ENCODE results near the gene NAALADL2.

The NAALADL2 gene

GRCh38 chr3:175558261-175558660, 699.1 kb downstream of the NAALADL2 start:
- Histone ChIP-seq H3K27ac (ENCODE audit: low read depth, low read length) (no peak overlapping the region), H3K4me3 (ENCODE audit: low read depth, low read length) (no peak overlapping the region)

GRCh38 chr3:175564363-175564762, 705.2 kb downstream of the NAALADL2 start:
- H3K4me3 ChIP-seq (ENCODE audit: low read depth, low read length), result no peak overlapping the region
- no peak overlapping the region for H3K9ac ChIP-seq (ENCODE audit: low read length)
- no peaks in the 10 kb centered on the region for H3K4me1 ChIP-seq (ENCODE audit: control insufficient read depth, insufficient read depth, low read length)
- no peaks in the 10 kb centered on the region for H3K9me3 ChIP-seq (ENCODE audit: control insufficient read depth, insufficient read depth, low read depth, low read length)
- no peaks in the 10 kb centered on the region for H3K27me3 ChIP-seq (ENCODE audit: control insufficient read depth, insufficient read depth, low read length)
- no peaks in the 10 kb centered on the region for H3K36me3 ChIP-seq (ENCODE audit: control insufficient read depth, insufficient read depth, low read length)
- H3K27ac ChIP-seq (ENCODE audit: low read depth, low read length), result no peak overlapping the region

More at GRCh38 chr3:175558261-175558660, 699.1 kb downstream of the NAALADL2 start:
- H3K9ac ChIP-seq (ENCODE audit: low read length), result no peak overlapping the region
- no peaks in the 10 kb centered on the region for H3K4me1 ChIP-seq (ENCODE audit: control insufficient read depth, insufficient read depth, low read length)
- no peaks in the 10 kb centered on the region for H3K36me3 ChIP-seq (ENCODE audit: control insufficient read depth, insufficient read depth, low read length)
- no peaks in the 10 kb centered on the region for H3K9me3 ChIP-seq (ENCODE audit: control insufficient read depth, insufficient read depth, low read depth, low read length)
- no peaks in the 10 kb centered on the region for H3K27me3 ChIP-seq (ENCODE audit: control insufficient read depth, insufficient read depth, low read length)

- no peaks in the 10 kb centered on the region for H3K4me1 ChIP-seq (ENCODE audit: control insufficient read depth, insufficient read depth, low read length)
- no peaks in the 10 kb centered on the region for H3K27me3 ChIP-seq (ENCODE audit: control insufficient read depth, insufficient read depth, low read length)
- no peak overlapping the region for H3K9ac ChIP-seq (ENCODE audit: low read length)
- no peak overlapping the region for H3K4me3 ChIP-seq (ENCODE audit: low read depth, low read length)
- H3K27ac ChIP-seq (ENCODE audit: low read depth, low read length), result no peak overlapping the region
- no peaks in the 10 kb centered on the region for H3K36me3 ChIP-seq (ENCODE audit: control insufficient read depth, insufficient read depth, low read length)
- H3K9me3 ChIP-seq (ENCODE audit: control insufficient read depth, insufficient read depth, low read depth, low read length), result no peaks in the 10 kb centered on the region
These were observed 712.0 kb downstream of the NAALADL2 start for GRCh38 chr3:175571096-175571495.

GRCh38 chr3:175573226-175573625, 714.1 kb downstream of the NAALADL2 start:
- Histone ChIP-seq H3K4me3 (ENCODE audit: low read depth, low read length) (no peak overlapping the region), H3K36me3 (ENCODE audit: control insufficient read depth, insufficient read depth, low read length) (no peaks in the 10 kb centered on the region), H3K9me3 (ENCODE audit: control insufficient read depth, insufficient read depth, low read depth, low read length) (no peaks in the 10 kb centered on the region), H3K4me1 (ENCODE audit: control insufficient read depth, insufficient read depth, low read length) (no peaks in the 10 kb centered on the region), H3K27ac (ENCODE audit: low read depth, low read length) (no peak overlapping the region), H3K9ac (ENCODE audit: low read length) (no peak overlapping the region), H3K27me3 (ENCODE audit: control insufficient read depth, insufficient read depth, low read length) (no peaks in the 10 kb centered on the region)

DNA sequence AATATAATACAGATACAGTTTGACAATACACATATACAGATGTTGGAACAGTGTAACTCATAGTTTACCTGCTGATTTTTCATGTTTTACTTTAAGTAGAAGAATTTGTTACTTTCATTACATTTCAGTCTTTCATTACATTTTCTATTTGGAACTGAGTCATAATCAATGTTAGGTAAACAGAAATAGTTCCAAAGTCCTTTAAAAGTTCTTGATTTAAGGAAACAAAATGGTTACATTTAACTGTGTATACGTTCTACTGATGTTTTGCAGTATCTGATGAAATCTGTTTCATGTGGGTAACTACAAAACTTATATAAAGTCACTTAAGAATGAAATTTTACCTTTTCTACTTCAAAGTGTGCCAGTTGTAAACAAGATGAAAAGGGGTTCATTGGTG, 721.2 kb downstream of the NAALADL2 start:
- Histone ChIP-seq H3K27me3 (ENCODE audit: control insufficient read depth, insufficient read depth, low read length) (no peaks in the 10 kb centered on the region), H3K27ac (ENCODE audit: low read depth, low read length) (no peak overlapping the region), H3K4me1 (ENCODE audit: control insufficient read depth, insufficient read depth, low read length) (no peaks in the 10 kb centered on the region), H3K4me3 (ENCODE audit: low read depth, low read length) (no peak overlapping the region), H3K9ac (ENCODE audit: low read length) (no peak overlapping the region), H3K36me3 (ENCODE audit: control insufficient read depth, insufficient read depth, low read length) (no peaks in the 10 kb centered on the region), H3K9me3 (ENCODE audit: control insufficient read depth, insufficient read depth, low read depth, low read length) (no peaks in the 10 kb centered on the region)

DNA sequence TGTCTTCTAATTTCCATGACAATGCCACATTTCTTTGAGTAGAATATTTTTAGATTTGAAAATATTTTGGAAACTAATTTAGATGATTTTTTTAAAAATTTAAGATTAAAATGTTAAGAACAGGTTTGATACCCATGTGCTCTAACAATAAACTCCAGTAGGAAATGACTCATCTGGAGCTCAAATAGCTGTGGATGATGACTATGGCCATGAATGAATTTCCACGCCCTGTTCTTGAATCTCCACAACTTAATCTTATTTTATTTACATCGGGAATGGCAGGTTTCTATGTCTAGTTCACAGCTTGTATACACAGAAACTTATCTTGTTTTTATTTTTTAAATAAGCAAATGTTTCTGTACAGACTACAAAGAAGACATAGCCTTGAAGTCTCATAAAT, 726.8 kb downstream of the NAALADL2 start:
- Histone ChIP-seq H3K27me3 (ENCODE audit: control insufficient read depth, insufficient read depth, low read length) (no peaks in the 10 kb centered on the region), H3K9me3 (ENCODE audit: control insufficient read depth, insufficient read depth, low read depth, low read length) (no peaks in the 10 kb centered on the region), H3K36me3 (ENCODE audit: control insufficient read depth, insufficient read depth, low read length) (no peaks in the 10 kb centered on the region), H3K4me3 (ENCODE audit: low read depth, low read length) (no peak overlapping the region), H3K4me1 (ENCODE audit: control insufficient read depth, insufficient read depth, low read length) (no peaks in the 10 kb centered on the region), H3K9ac (ENCODE audit: low read length) (no peak overlapping the region), H3K27ac (ENCODE audit: low read depth, low read length) (no peak overlapping the region)

DNA sequence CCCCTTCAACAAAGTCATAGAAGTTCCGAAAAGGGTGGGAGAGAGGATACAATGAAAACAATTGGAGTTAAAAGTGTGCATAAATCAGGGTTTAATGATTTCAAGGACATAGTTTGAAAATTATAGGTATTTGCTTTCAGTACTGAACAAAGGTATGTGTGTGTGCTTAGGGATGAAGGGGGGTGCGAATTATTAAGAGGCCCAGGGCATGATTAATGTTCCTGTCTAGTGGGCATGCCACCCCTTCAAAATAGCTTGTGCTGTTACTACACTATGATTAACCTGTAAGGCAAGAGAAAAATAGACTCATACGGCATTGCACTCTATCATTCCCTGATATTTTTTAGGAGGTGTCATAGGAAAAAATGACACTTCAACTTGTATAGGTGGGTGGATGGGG, 731.6 kb downstream of the NAALADL2 start:
- no peak overlapping the region for H3K27ac ChIP-seq (ENCODE audit: low read depth, low read length)
- H3K36me3 ChIP-seq (ENCODE audit: control insufficient read depth, insufficient read depth, low read length), result no peaks in the 10 kb centered on the region
- H3K9ac ChIP-seq (ENCODE audit: low read length), result no peak overlapping the region
- H3K4me3 ChIP-seq (ENCODE audit: low read depth, low read length), result no peak overlapping the region
- H3K9me3 ChIP-seq (ENCODE audit: control insufficient read depth, insufficient read depth, low read depth, low read length), result peaks cover 11% of the 10 kb centered on the region
- no peaks in the 10 kb centered on the region for H3K4me1 ChIP-seq (ENCODE audit: control insufficient read depth, insufficient read depth, low read length)
- H3K27me3 ChIP-seq (ENCODE audit: control insufficient read depth, insufficient read depth, low read length), result no peaks in the 10 kb centered on the region

- Histone ChIP-seq H3K9ac (ENCODE audit: low read length) (no peak overlapping the region), H3K9me3 (ENCODE audit: control insufficient read depth, insufficient read depth, low read depth, low read length) (peaks cover 11% of the 10 kb centered on the region), H3K27me3 (ENCODE audit: control insufficient read depth, insufficient read depth, low read length) (no peaks in the 10 kb centered on the region), H3K4me1 (ENCODE audit: control insufficient read depth, insufficient read depth, low read length) (no peaks in the 10 kb centered on the region), H3K4me3 (ENCODE audit: low read depth, low read length) (no peak overlapping the region), H3K36me3 (ENCODE audit: control insufficient read depth, insufficient read depth, low read length) (no peaks in the 10 kb centered on the region), H3K27ac (ENCODE audit: low read depth, low read length) (no peak overlapping the region)
These were observed 732.2 kb downstream of the NAALADL2 start for GRCh38 chr3:175591375-175591774.

GRCh38 chr3:175593331-175593730, 734.2 kb downstream of the NAALADL2 start:
- peaks cover 11% of the 10 kb centered on the region for H3K9me3 ChIP-seq (ENCODE audit: control insufficient read depth, insufficient read depth, low read depth, low read length)
- no peaks in the 10 kb centered on the region for H3K27me3 ChIP-seq (ENCODE audit: control insufficient read depth, insufficient read depth, low read length)
- H3K4me1 ChIP-seq (ENCODE audit: control insufficient read depth, insufficient read depth, low read length), result no peaks in the 10 kb centered on the region
- H3K9ac ChIP-seq (ENCODE audit: low read length), result no peak overlapping the region
- H3K36me3 ChIP-seq (ENCODE audit: control insufficient read depth, insufficient read depth, low read length), result no peaks in the 10 kb centered on the region
- H3K4me3 ChIP-seq (ENCODE audit: low read depth, low read length), result no peak overlapping the region
- no peak overlapping the region for H3K27ac ChIP-seq (ENCODE audit: low read depth, low read length)

DNA sequence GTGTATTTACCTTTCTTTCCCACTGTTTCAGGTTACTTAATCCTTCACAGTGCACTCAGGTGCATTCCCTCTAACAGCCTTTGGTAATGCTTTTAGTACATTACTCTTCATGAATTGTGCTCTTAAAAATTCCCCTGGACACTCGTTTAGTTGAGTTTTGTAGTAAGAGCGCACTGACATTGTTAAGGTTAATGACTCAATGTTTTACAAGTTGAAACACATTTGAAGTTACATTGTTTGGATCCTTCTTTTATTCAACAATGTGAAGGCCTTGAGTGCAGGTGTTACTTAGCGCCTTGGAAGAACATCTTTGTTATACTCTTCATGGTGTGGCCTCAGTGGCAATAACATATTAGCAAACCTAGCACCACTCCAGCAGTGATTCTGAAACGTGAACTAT, 739.6 kb downstream of the NAALADL2 start:
- H3K36me3 ChIP-seq (ENCODE audit: control insufficient read depth, insufficient read depth, low read length), result no peaks in the 10 kb centered on the region
- no peaks in the 10 kb centered on the region for H3K27me3 ChIP-seq (ENCODE audit: control insufficient read depth, insufficient read depth, low read length)
- no peak overlapping the region for H3K27ac ChIP-seq (ENCODE audit: low read depth, low read length)
- H3K9me3 ChIP-seq (ENCODE audit: control insufficient read depth, insufficient read depth, low read depth, low read length), result peaks cover 11% of the 10 kb centered on the region
- no peak overlapping the region for H3K9ac ChIP-seq (ENCODE audit: low read length)
- no peaks in the 10 kb centered on the region for H3K4me1 ChIP-seq (ENCODE audit: control insufficient read depth, insufficient read depth, low read length)
- no peak overlapping the region for H3K4me3 ChIP-seq (ENCODE audit: low read depth, low read length)

DNA sequence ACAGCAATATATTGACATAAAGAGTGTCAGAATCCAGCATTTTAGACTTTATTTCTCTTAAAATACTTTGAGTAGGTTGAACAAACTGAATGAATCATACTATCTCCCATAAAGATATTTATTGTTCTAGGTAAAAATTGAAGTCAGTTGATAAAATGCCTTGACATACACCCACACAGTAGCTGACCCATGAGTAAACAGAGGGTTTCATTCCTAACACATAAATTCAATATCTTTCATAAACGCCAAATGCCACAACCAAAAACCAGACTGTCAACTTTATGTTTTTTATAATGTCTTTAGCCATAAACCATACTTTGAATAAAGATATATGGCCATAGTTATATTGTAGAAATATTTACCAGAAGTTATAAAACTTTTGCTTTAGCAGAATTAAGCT, 742.4 kb downstream of the NAALADL2 start:
- Histone ChIP-seq H3K9ac (ENCODE audit: low read length) (no peak overlapping the region), H3K4me3 (ENCODE audit: low read depth, low read length) (no peak overlapping the region), H3K36me3 (ENCODE audit: control insufficient read depth, insufficient read depth, low read length) (no peaks in the 10 kb centered on the region), H3K27ac (ENCODE audit: low read depth, low read length) (no peak overlapping the region), H3K9me3 (ENCODE audit: control insufficient read depth, insufficient read depth, low read depth, low read length) (no peaks in the 10 kb centered on the region), H3K4me1 (ENCODE audit: control insufficient read depth, insufficient read depth, low read length) (no peaks in the 10 kb centered on the region), H3K27me3 (ENCODE audit: control insufficient read depth, insufficient read depth, low read length) (no peaks in the 10 kb centered on the region)

GRCh38 chr3:175605851-175606250, 746.7 kb downstream of the NAALADL2 start:
- H3K9me3 ChIP-seq (ENCODE audit: control insufficient read depth, insufficient read depth, low read depth, low read length), result no peaks in the 10 kb centered on the region
- H3K4me1 ChIP-seq (ENCODE audit: control insufficient read depth, insufficient read depth, low read length), result no peaks in the 10 kb centered on the region
- H3K27ac ChIP-seq (ENCODE audit: low read depth, low read length), result no peak overlapping the region
- no peak overlapping the region for H3K4me3 ChIP-seq (ENCODE audit: low read depth, low read length)
- no peak overlapping the region for H3K9ac ChIP-seq (ENCODE audit: low read length)
- no peaks in the 10 kb centered on the region for H3K36me3 ChIP-seq (ENCODE audit: control insufficient read depth, insufficient read depth, low read length)
- no peaks in the 10 kb centered on the region for H3K27me3 ChIP-seq (ENCODE audit: control insufficient read depth, insufficient read depth, low read length)

Data from HUES6 (cell line).